ENCODE data around the gene RUNX1. TPM values are rescaled to one million over a fixed set of nuclear protein-coding genes. Genes with fewer than 3 reads are reported as not detected.

RUNX1 gene
- total and polyA plus RNA-seq, 2 of the 13 experiments (the other 11 are each of a cell fraction or from before 2014, with no cell fraction given) = 5.4 to 6.4 TPM

GRCh38 chr21:35019631-35020032, 29.5 kb downstream of the RUNX1 start (continued):
- TF ChIP-seq ZKSCAN5 (CRISPR knock-in tag; IDR thresholded peaks at IDR 0.05) = no peak
- TF ChIP-seq GMEB2 (CRISPR knock-in tag; IDR thresholded peaks at IDR 0.05; ENCODE audit: low read depth) = no peak
- TF ChIP-seq ZNF101 (CRISPR knock-in tag; IDR thresholded peaks at IDR 0.05; ENCODE audit: borderline replicate concordance, low read depth) = no peak
- no peak for TF ChIP-seq NFE2L2 (IDR thresholded peaks at IDR 0.05; ENCODE audit: low read length)
- TF ChIP-seq FOXO4 (CRISPR knock-in tag; conservative IDR thresholded peaks at IDR 0.05) = no peak
- TF ChIP-seq ZSCAN30 (CRISPR knock-in tag; IDR thresholded peaks at IDR 0.05) = no peak
- TF ChIP-seq DPF2 (CRISPR knock-in tag; IDR thresholded peaks at IDR 0.05; ENCODE audit: borderline replicate concordance, low read depth) = peak; percentile 22; the same call in 1 of the 2 replicates
- TF ChIP-seq ZNF24 (IDR thresholded peaks at IDR 0.05) = no peak
- TF ChIP-seq ESRRA (CRISPR knock-in tag; IDR thresholded peaks at IDR 0.05; ENCODE audit: low read depth) = 0 out of 2 replicates have a peak, but pooled peaks have one; percentile 57
- no peak for TF ChIP-seq SETDB1 (CRISPR knock-in tag; IDR thresholded peaks at IDR 0.05; ENCODE audit: borderline replicate concordance)
- TF ChIP-seq ZNF232 (CRISPR knock-in tag; IDR thresholded peaks at IDR 0.05; ENCODE audit: borderline replicate concordance) = no peak
- no peak for TF ChIP-seq MTA1 (CRISPR knock-in tag; IDR thresholded peaks at IDR 0.05; ENCODE audit: borderline replicate concordance)
- TF ChIP-seq GATAD1 (CRISPR knock-in tag; IDR thresholded peaks at IDR 0.05) = no peak
- TF ChIP-seq MAFK (conservative IDR thresholded peaks at IDR 0.05 in 1 of 2, IDR thresholded peaks at IDR 0.05 in 1 of 2; ENCODE audit: low read length in 2 of 2) = peak in 1 of 2 experiments; percentile 35; a peak in 1 of 4 replicates
- no peak for TF ChIP-seq AGO2 (optimal IDR thresholded peaks at IDR 0.05; ENCODE audit: low read depth, low read length)
- TF ChIP-seq IRF9 (CRISPR knock-in tag; IDR thresholded peaks at IDR 0.05; ENCODE audit: borderline replicate concordance) = no peak; the same call in 1 of the 2 replicates
- no peak for TF ChIP-seq ZNF333 (CRISPR knock-in tag; IDR thresholded peaks at IDR 0.05; ENCODE audit: borderline replicate concordance)
- TF ChIP-seq PPARG (CRISPR knock-in tag; conservative IDR thresholded peaks at IDR 0.05) = peak; percentile 80
- TF ChIP-seq HCFC1 (IDR thresholded peaks at IDR 0.05; ENCODE audit: low read depth, low read length) = no peak
- TF ChIP-seq ARID4A (CRISPR knock-in tag; IDR thresholded peaks at IDR 0.05; ENCODE audit: borderline replicate concordance) = no peak; the same call in 1 of the 2 replicates
- TF ChIP-seq ZNF207 (IDR thresholded peaks at IDR 0.05; ENCODE audit: borderline replicate concordance) = no peak
- TF ChIP-seq NFKB2 (CRISPR knock-in tag; IDR thresholded peaks at IDR 0.05; ENCODE audit: borderline replicate concordance) = no peak
- no peak for TF ChIP-seq ZZZ3 (CRISPR knock-in tag; IDR thresholded peaks at IDR 0.05; ENCODE audit: borderline replicate concordance)
- no peak for TF ChIP-seq MXI1 (IDR thresholded peaks at IDR 0.05; ENCODE audit: borderline replicate concordance, low read depth, low read length)

All from HepG2 (cell line).